Endothelial cell (in vitro differentiated cells): Measurements from ENCODE around the gene TTC9C. TPM values are rescaled to one million over a fixed set of nuclear protein-coding genes. Genes with fewer than 3 reads are reported as not detected.
"Not testable (repeated sequence)": the region's sequence is repeated elsewhere in the genome, so short reads cannot be mapped to it uniquely, and the experiment has no call there.

Experiments
- DNase-seq: peaks from one replicate; pipeline ENCODE4 v3.0.0; 2021; ENCODE audit warnings: low spot score
- H3K27ac Mint-ChIP-seq: one replicate; pipeline ENCODE4 v1.8.0; 2021; ENCODE audit warnings: mixed read lengths, inconsistent platforms; ENCODE audit not compliant: unreplicated experiment
- H3K27me3 Mint-ChIP-seq: one replicate; pipeline ENCODE4 v1.8.0; 2021; ENCODE audit warnings: mild to moderate bottlenecking, moderate library complexity, mixed read lengths, inconsistent platforms; ENCODE audit not compliant: unreplicated experiment
- H3K36me3 Mint-ChIP-seq: one replicate; pipeline ENCODE4 v1.8.0; 2021; ENCODE audit warnings: mild to moderate bottlenecking, low read depth, mixed read lengths, inconsistent platforms; ENCODE audit not compliant: unreplicated experiment
- H3K4me1 Mint-ChIP-seq: one replicate; pipeline ENCODE4 v1.8.0; 2021; ENCODE audit warnings: mild to moderate bottlenecking, mixed read lengths, inconsistent platforms; ENCODE audit not compliant: unreplicated experiment
- H3K4me3 Mint-ChIP-seq: one replicate; pipeline ENCODE4 v1.8.0; 2021; ENCODE audit warnings: mild to moderate bottlenecking, mixed read lengths, inconsistent platforms; ENCODE audit not compliant: unreplicated experiment
- H3K9me3 Mint-ChIP-seq: one replicate; pipeline ENCODE4 v1.8.0; 2021; ENCODE audit warnings: mixed read lengths, inconsistent platforms; ENCODE audit not compliant: unreplicated experiment
- CTCF ChIP-seq: fragments of 200-600 bp; sonication (generic); IDR thresholded peaks from one replicate; pipeline ENCODE4 v1.5.0; 2021; ENCODE audit warnings: antibody characterized with exemption; ENCODE audit not compliant: unreplicated experiment
- total RNA-seq: library from RNA; stranded (reverse); fragmentation: NEBNext Ultra II Directional; extraction: Animal tissue kit (Norgen Biotek cat#: 25700); gene quantifications from one replicate; pipeline ENCODE4 v1.2.1, GENCODE V29; 2021; ENCODE audit not compliant: unreplicated experiment

TTC9C gene
- total RNA-seq, 1 donor from 2014 or later = 38.1 TPM

GRCh38 chr11:62687508-62688396 lies 40.5 kb upstream of the TTC9C start:
- peaks cover 21% of the 10 kb centered on the region for H3K36me3 Mint-ChIP-seq
- no peak overlapping the region for H3K4me3 Mint-ChIP-seq
- H3K4me1 Mint-ChIP-seq = peaks cover 10% of the 10 kb centered on the region
- peaks cover 2% of the 10 kb centered on the region for H3K27me3 Mint-ChIP-seq
- no peak for DNase-seq
- no peak for TF ChIP-seq CTCF
- H3K27ac Mint-ChIP-seq = no peak overlapping the region
- no peaks in the 10 kb centered on the region for H3K9me3 Mint-ChIP-seq

- H3K9me3 Mint-ChIP-seq = no peaks in the 10 kb centered on the region
- peaks cover 24% of the 10 kb centered on the region for H3K36me3 Mint-ChIP-seq
- peak overlapping the region; percentile 15 for H3K27ac Mint-ChIP-seq
- no peak for TF ChIP-seq CTCF
- H3K4me1 Mint-ChIP-seq = peaks cover 10% of the 10 kb centered on the region
- H3K27me3 Mint-ChIP-seq = peaks cover 3% of the 10 kb centered on the region
- DNase-seq = no peak
- peak overlapping the region; percentile 37 for H3K4me3 Mint-ChIP-seq
Measured at GRCh38 chr11:62688491-62688890, 39.8 kb upstream of the TTC9C start.

- Mint-ChIP-seq H3K4me1 (peaks cover 10% of the 10 kb centered on the region), H3K36me3 (peaks cover 24% of the 10 kb centered on the region), H3K27me3 (peaks cover 3% of the 10 kb centered on the region), H3K27ac (peak within 1 kb of the TSS; percentile 15), H3K9me3 (no peaks in the 10 kb centered on the region), H3K4me3 (peak within 1 kb of the TSS; percentile 37)
- DNase-seq = no peak
- no peak for TF ChIP-seq CTCF
Measured at GRCh38 chr11:62689421-62690183, 38.7 kb upstream of the TTC9C start, which contains the start of gene LRRN4CL. TSS of gene LRRN4CL (minus strand) at chr11:62689530. CDS start at chr11:62688508, 1,022 bp downstream.

- not testable (repeated sequence) for H3K27me3 Mint-ChIP-seq, H3K4me3 Mint-ChIP-seq, H3K9me3 Mint-ChIP-seq, DNase-seq, H3K27ac Mint-ChIP-seq, H3K4me1 Mint-ChIP-seq
- H3K36me3 Mint-ChIP-seq = peaks cover 24% of the 10 kb centered on the region
Measured at GRCh38 chr11:62693624-62694023, 34.7 kb upstream of the TTC9C start.

- H3K27me3 Mint-ChIP-seq = peaks cover 4% of the 10 kb centered on the region
- H3K4me3 Mint-ChIP-seq = no peak overlapping the region
- DNase-seq = peak; percentile 78
- TF ChIP-seq CTCF = peak; percentile 70
- no peaks in the 10 kb centered on the region for H3K9me3 Mint-ChIP-seq
- peaks cover 17% of the 10 kb centered on the region for H3K36me3 Mint-ChIP-seq
- H3K4me1 Mint-ChIP-seq = peaks cover 10% of the 10 kb centered on the region
- no peak overlapping the region for H3K27ac Mint-ChIP-seq
Measured at GRCh38 chr11:62694455-62695167, 33.7 kb upstream of the TTC9C start.
